Lower leg skin (tissue), 4 donors: ENCODE measurements around the gene DHTKD1. TPM values are rescaled to one million over a fixed set of nuclear protein-coding genes. Genes with fewer than 3 reads are reported as not detected.
"Not testable (repeated sequence)": the region's sequence is repeated elsewhere in the genome, so short reads cannot be mapped to it uniquely, and the experiment has no call there.

Experiments
- DNase-seq, 2 donors: peaks; one replicate each; pipeline ENCODE4 v3.0.0-alpha.2; 2019; ENCODE audit warnings: low spot score in 2 of 2
- H3K4me3 ChIP-seq: fragments of 200-600 bp; sonication (generic); 2 replicates; pipeline ENCODE4 v1.5.1; 2017; ENCODE audit warnings: mild to moderate bottlenecking, low read depth; ENCODE audit not compliant: poor library complexity, severe bottlenecking
- CTCF ChIP-seq, 3 donors: fragments of 450-650 bp; IDR thresholded peaks; one replicate each; pipeline ENCODE4 v1.5.1; 2016; ENCODE audit warnings: antibody characterized with exemption in 3 of 3, mild to moderate bottlenecking in 3 of 3, moderate library complexity in 2 of 3
- POLR2A ChIP-seq, 2 donors: fragments of 450-650 bp; IDR thresholded peaks; one replicate each; pipeline ENCODE4 v1.6.1; 2016 to 2017; ENCODE audit warnings: antibody characterized with exemption in 2 of 2, mild to moderate bottlenecking in 1 of 2, moderate library complexity in 1 of 2
- WGBS, 2 donors: methylation state at CpG; one replicate each; pipeline ENCODE4 v1.1.5; 2018; 5-methylcytosine and 5-hydroxymethylcytosine counted together
- intact Hi-C: fragments of 100-400 bp; cut with DNase I; formaldehyde crosslinking; loops from one replicate; pipeline ENCODE4 v1.15.0; 2023; ENCODE audit warnings: low total_unique reads
- microRNA counts, 2 donors: library from miRNA; unstranded; fragments of <30 nt; microRNA quantifications; one replicate each; lab custom pipeline; 2016
- microRNA-seq, 2 donors: library from miRNA; unstranded; fragments of <30 nt; microRNA quantifications; one replicate each; pipeline ENCODE4, GENCODE V29; 2016; ENCODE audit warnings: borderline replicate concordance in 2 of 2, borderline number of aligned reads in 1 of 2
- total RNA-seq, 4 donors: library from RNA; depleted of rRNA; stranded (reverse); fragments of >200 nt; gene quantifications; one replicate each; pipeline ENCODE4 v1.1.0, GENCODE V29; 2016

The DHTKD1 gene
- total RNA-seq, 4 donors from 2014 or later, result 9.7 to 18.7 (median 13.1) TPM

- TF ChIP-seq CTCF (IDR thresholded peaks at IDR 0.05) (no peak), POLR2A (IDR thresholded peaks at IDR 0.05) (no peak)
- intact Hi-C loops, result no loop called here
- no peak overlapping the region for H3K4me3 ChIP-seq
- no peak for DNase-seq
- WGBS, 2 donors, result 75 to 76% methylated on average over 6 of the region's 6 CpGs
Observed at GRCh38 chr10:12165999-12166775, 97.4 kb downstream of the DHTKD1 start.

DNA sequence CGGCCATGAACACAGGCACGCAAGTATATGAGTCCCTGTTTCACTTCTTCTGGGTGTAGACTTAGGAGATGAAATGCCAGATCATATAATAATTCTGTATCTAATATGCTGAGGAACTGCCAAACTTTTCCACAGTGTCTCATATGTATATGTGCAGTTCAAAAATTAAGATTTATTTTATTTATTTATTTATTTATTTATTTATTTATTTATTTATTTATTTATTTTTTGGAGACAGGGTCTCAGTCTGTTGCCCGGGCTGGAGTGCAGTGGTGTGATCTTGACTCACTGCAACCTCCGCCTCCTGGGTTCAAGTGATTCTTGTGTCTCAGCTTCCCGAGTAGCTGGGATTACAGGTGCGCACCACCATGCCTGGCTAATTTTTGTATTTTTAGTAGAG is 102.8 kb downstream of the DHTKD1 start:
- WGBS, 2 donors, result 86 to 98% methylated on average over 6 of the region's 6 CpGs
- intact Hi-C loops, H3K4me3 ChIP-seq, DNase-seq: not testable (repeated sequence)

MicroRNA genes within 50 kb of the gene (microRNA counts, 767-probe panel; counts per million panel counts)
- microRNA hsa-miR-548ak (lab: Ali Mortazavi, UCI), result 0 to 358 counts per million in 2 donors

Small RNA genes lying within 50 kb of the gene (microRNA-seq; reads per million reads assigned to microRNA genes)
- 0 reads per million in 2 donors for gene MIR548AK

Other genes with a start within 250 kb of the DHTKD1 start
- 10 to 100 TPM in 2 of 4 donors, 1 to 10 TPM in 2; 5.6 to 14.7 (median 9.1) TPM for gene PROSER2, start 245.6 kb upstream of the DHTKD1 start, total RNA-seq
- gene UPF2, start 26.1 kb upstream of the DHTKD1 start, total RNA-seq, result 10 to 100 TPM; 20.6 to 24.8 (median 21.9) TPM
- gene SEC61A2, start 60.7 kb downstream of the DHTKD1 start, total RNA-seq, result 10 to 100 TPM in 1 of 4 donors, 1 to 10 TPM in 3; 5.3 to 14.5 (median 6.8) TPM
- 10 to 100 TPM; 28.0 to 36.5 (median 35.2) TPM for gene NUDT5, start 126.9 kb downstream of the DHTKD1 start, total RNA-seq
- 10 to 100 TPM; 40.1 to 77.4 (median 58.8) TPM for gene CDC123, start 127.2 kb downstream of the DHTKD1 start, total RNA-seq